PC-9 (cell line): Measurements from ENCODE around the gene SMIM7. TPM values are rescaled to one million over a fixed set of nuclear protein-coding genes. Genes with fewer than 3 reads are reported as not detected.

Experiments used
- BruUV-seq: library from RNA; stranded (reverse); fragments of 400-500 nt; replicated peaks from 2 replicates; lab custom pipeline; 2021; lab: Mats Ljungman, UMichigan
- CTCF ChIA-PET: fragments of 300-600 bp; sonication (Branson Sonifier 250); formaldehyde crosslinking; loops from one replicate; lab custom pipeline; 2022; ENCODE audit warnings: antibody characterized with exemption; lab: Charles Lee
- POLR2A ChIA-PET: fragments of 300-600 bp; sonication (Branson Sonifier 250); formaldehyde crosslinking; loops from one replicate; lab custom pipeline; 2022; ENCODE audit warnings: antibody characterized with exemption; ENCODE audit not compliant: unreplicated experiment; lab: Charles Lee
- DNase-seq, 2 experiments: peaks; one replicate each; pipeline versions ENCODE4 v3.0.0 to v3.0.0-alpha.2; 2015 to 2022; ENCODE audit warnings: mixed read lengths in 1 of 2
- H2AFZ ChIP-seq: fragments of 200-600 bp; sonication (generic); 2 replicates; pipeline ENCODE4 v1.8.1; 2017; ENCODE audit warnings: antibody characterized with exemption
- H3F3A ChIP-seq: fragments of 200-600 bp; sonication (generic); 2 replicates; pipeline ENCODE4 v1.8.1; 2017; ENCODE audit warnings: antibody characterized with exemption, mild to moderate bottlenecking, low read depth; ENCODE audit not compliant: insufficient read depth
- H3K27ac ChIP-seq: fragments of 200-600 bp; sonication (generic); 2 replicates; pipeline ENCODE4 v1.6.1; 2016; ENCODE audit warnings: mixed run types
- H3K27me3 ChIP-seq: fragments of 200-600 bp; sonication (generic); 2 replicates; pipeline ENCODE4 v1.6.1; 2016; ENCODE audit warnings: low read depth, mixed run types; ENCODE audit not compliant: insufficient read depth
- H3K36me3 ChIP-seq: fragments of 200-600 bp; sonication (generic); 2 replicates; pipeline ENCODE4 v1.6.1; 2016; ENCODE audit warnings: low read depth, mixed run types
- H3K4me1 ChIP-seq: fragments of 200-600 bp; sonication (generic); replicated peaks from 2 replicates; pipeline ENCODE4 v1.6.1; 2016; ENCODE audit warnings: mixed run types; ENCODE audit not compliant: insufficient read depth
- H3K4me2 ChIP-seq: fragments of 200-600 bp; sonication (generic); 2 replicates; pipeline ENCODE4 v1.6.1; 2017; ENCODE audit warnings: mixed run types
- H3K4me3 ChIP-seq: fragments of 200-600 bp; sonication (generic); 2 replicates; pipeline ENCODE4 v1.6.1; 2016; ENCODE audit warnings: mixed run types
- H3K79me2 ChIP-seq: fragments of 200-600 bp; sonication (generic); 2 replicates; pipeline ENCODE4 v1.6.1; 2017; ENCODE audit warnings: low read depth, mixed run types
- H3K9me2 ChIP-seq: fragments of 200-600 bp; sonication (generic); 2 replicates; pipeline ENCODE4 v1.8.1; 2017; ENCODE audit warnings: mild to moderate bottlenecking; ENCODE audit not compliant: insufficient read depth
- H3K9me3 ChIP-seq: fragments of 200-600 bp; sonication (generic); 2 replicates; pipeline ENCODE4 v1.8.1; 2016; ENCODE audit warnings: low read depth; ENCODE audit not compliant: insufficient read depth
- H4K20me1 ChIP-seq: fragments of 200-600 bp; sonication (generic); 2 replicates; pipeline ENCODE4 v1.8.1; 2017; ENCODE audit not compliant: insufficient read depth
- EZH2 ChIP-seq: fragments of 200-600 bp; sonication (generic); IDR thresholded peaks from 2 replicates; pipeline ENCODE4 v1.8.0; 2017; ENCODE audit warnings: antibody characterized with exemption, low read depth
- intact Hi-C: fragments of 100-400 bp; cut with micrococcal nuclease; formaldehyde crosslinking; loops from one replicate; pipeline ENCODE4 v1.10.0; 2022; ENCODE audit not compliant: unreplicated experiment
- total RNA-seq: library from RNA; stranded (reverse); gene quantifications from 2 replicates; pipeline ENCODE4 v1.2.3, GENCODE V29; 2021
- TF ChIP-seq, protein P1 (sequence below): fragments of 200-600 bp; sonication (generic); conservative IDR thresholded peaks from 2 replicates; pipeline ENCODE4 v1.6.1; 2017; ENCODE audit warnings: mixed run types, antibody characterized with exemption, mild to moderate bottlenecking, moderate library complexity

Gene SMIM7
- total RNA-seq, 1 experiment from 2014 or later: 72.9 TPM

DNA sequence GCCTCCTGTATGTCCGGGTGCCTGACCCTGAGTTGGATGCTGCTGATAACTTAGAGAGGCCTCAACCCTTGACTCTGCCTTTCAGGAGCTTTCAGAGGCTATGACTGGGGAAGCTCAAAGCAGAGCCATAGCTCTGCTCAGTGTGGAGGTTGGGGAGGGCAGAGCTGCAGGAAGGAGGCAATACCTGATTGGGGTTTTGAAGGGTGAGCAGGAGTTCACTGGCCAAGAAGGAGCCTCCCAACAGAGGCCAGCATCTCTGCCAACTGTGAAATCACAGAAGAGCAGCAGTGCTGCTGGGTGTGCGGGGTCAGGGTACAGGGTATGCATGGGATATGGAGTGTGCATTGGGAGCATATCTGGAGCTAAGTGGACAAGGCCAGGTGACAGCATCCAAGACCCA lies 22.6 kb upstream of the SMIM7 start:
- intact Hi-C loops: no loop called here
- H3K79me2 ChIP-seq: no peaks in the 10 kb centered on the region
- no peaks in the 10 kb centered on the region for H3K9me2 ChIP-seq
- H4K20me1 ChIP-seq: no peaks in the 10 kb centered on the region
- no peaks in the 10 kb centered on the region for H3K36me3 ChIP-seq
- H3K4me1 ChIP-seq: peaks cover 17% of the 10 kb centered on the region
- no peak overlapping the region for H2AFZ ChIP-seq
- CTCF ChIA-PET: no interaction called here
- H3K4me3 ChIP-seq: no peak overlapping the region
- TF ChIP-seq EZH2: no peak
- TF ChIP-seq, protein P1, sequence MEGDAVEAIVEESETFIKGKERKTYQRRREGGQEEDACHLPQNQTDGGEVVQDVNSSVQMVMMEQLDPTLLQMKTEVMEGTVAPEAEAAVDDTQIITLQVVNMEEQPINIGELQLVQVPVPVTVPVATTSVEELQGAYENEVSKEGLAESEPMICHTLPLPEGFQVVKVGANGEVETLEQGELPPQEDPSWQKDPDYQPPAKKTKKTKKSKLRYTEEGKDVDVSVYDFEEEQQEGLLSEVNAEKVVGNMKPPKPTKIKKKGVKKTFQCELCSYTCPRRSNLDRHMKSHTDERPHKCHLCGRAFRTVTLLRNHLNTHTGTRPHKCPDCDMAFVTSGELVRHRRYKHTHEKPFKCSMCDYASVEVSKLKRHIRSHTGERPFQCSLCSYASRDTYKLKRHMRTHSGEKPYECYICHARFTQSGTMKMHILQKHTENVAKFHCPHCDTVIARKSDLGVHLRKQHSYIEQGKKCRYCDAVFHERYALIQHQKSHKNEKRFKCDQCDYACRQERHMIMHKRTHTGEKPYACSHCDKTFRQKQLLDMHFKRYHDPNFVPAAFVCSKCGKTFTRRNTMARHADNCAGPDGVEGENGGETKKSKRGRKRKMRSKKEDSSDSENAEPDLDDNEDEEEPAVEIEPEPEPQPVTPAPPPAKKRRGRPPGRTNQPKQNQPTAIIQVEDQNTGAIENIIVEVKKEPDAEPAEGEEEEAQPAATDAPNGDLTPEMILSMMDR: no peak
- H3K27ac ChIP-seq: no peak overlapping the region
- DNase-seq: no peak
- no peaks in the 10 kb centered on the region for H3K27me3 ChIP-seq
- no peak overlapping the region for H3K4me2 ChIP-seq
- POLR2A ChIA-PET: no interaction called here
- peaks cover 16% of the 10 kb centered on the region; the same call in 1 of the 2 replicates for H3F3A ChIP-seq
- no TSS peak for BruUV-seq
- H3K9me3 ChIP-seq: no peaks in the 10 kb centered on the region

DNA sequence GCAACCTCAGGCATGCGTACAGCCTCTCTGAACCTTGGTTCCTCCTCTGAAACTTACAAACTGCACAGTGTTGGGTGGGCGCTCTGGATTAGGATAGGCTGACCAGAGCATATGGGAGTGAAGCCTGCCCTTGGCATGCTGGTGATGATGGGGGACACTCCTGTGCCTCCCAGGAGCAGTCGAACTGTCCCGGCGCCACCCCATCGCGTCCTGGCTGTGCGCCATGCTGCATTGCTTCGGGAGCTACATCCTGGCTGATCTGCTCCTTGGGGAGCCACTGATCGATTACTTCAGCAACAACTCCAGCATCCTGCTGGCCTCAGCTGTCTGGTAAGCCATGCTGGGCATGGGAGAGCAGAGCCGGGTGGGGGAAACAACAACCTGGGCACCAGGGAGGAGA lies 19.9 kb upstream of the SMIM7 start:
- no peak overlapping the region for H3K27ac ChIP-seq
- H4K20me1 ChIP-seq: no peaks in the 10 kb centered on the region
- no peak overlapping the region for H3K4me3 ChIP-seq
- H3K36me3 ChIP-seq: no peaks in the 10 kb centered on the region
- no TSS peak for BruUV-seq
- H3K79me2 ChIP-seq: no peaks in the 10 kb centered on the region
- ChIA-PET POLR2A (no interaction called here), CTCF (no interaction called here)
- TF ChIP-seq EZH2: no peak
- TF ChIP-seq, protein P1: no peak
- no peaks in the 10 kb centered on the region for H3K27me3 ChIP-seq
- H3F3A ChIP-seq: peaks cover 15% of the 10 kb centered on the region; the same call in 1 of the 2 replicates
- no peak for DNase-seq
- intact Hi-C loops: no loop called here
- H3K4me1 ChIP-seq: peaks cover 14% of the 10 kb centered on the region
- H2AFZ ChIP-seq: no peak overlapping the region
- no peak overlapping the region for H3K4me2 ChIP-seq
- no peaks in the 10 kb centered on the region for H3K9me2 ChIP-seq
- no peaks in the 10 kb centered on the region for H3K9me3 ChIP-seq

DNA sequence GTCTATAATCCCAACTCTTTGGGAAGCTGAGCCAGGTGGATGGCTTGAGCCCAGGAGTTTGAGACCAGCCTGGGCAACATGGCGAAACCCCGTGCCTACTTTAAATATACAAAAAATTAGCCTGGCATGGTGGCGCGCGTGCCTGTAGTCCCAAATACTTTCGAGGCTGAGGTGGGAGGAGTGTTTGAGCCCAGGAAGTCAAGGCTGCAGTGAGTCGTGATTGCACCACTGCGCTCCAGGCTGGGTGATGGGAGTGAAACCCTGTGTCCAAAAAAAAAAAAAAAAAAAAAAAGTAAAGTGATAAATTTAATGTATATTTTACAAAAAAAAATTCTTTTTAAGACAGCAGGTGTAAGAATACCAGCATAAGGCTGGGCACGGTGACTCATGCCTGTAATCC lies 18.6 kb upstream of the SMIM7 start:
- H3K79me2 ChIP-seq: no peaks in the 10 kb centered on the region
- BruUV-seq: no TSS peak
- H3K4me2 ChIP-seq: no peak overlapping the region
- H3K4me3 ChIP-seq: no peak overlapping the region
- H3K27ac ChIP-seq: no peak overlapping the region
- H2AFZ ChIP-seq: no peak overlapping the region
- no peaks in the 10 kb centered on the region for H3K36me3 ChIP-seq
- intact Hi-C loops: no loop called here
- no peaks in the 10 kb centered on the region for H3K9me2 ChIP-seq
- TF ChIP-seq, protein P1: no peak
- no peak for TF ChIP-seq EZH2
- H3K27me3 ChIP-seq: no peaks in the 10 kb centered on the region
- peaks cover 13% of the 10 kb centered on the region for H3K4me1 ChIP-seq
- ChIA-PET POLR2A (no interaction called here), CTCF (no interaction called here)
- no peaks in the 10 kb centered on the region for H3K9me3 ChIP-seq
- H3F3A ChIP-seq: peaks cover 8% of the 10 kb centered on the region; the same call in 1 of the 2 replicates
- H4K20me1 ChIP-seq: no peaks in the 10 kb centered on the region
- no peak for DNase-seq
